Muscle of leg (tissue), 11 donors: ENCODE measurements around the gene CLIC4. TPM values are rescaled to one million over a fixed set of nuclear protein-coding genes. Genes with fewer than 3 reads are reported as not detected.

Experiments
- DNase-seq: peaks from one replicate; pipeline ENCODE4 v3.0.0; 2013
- H3K27ac ChIP-seq: one replicate; pipeline ENCODE4 v1.5.1; 2013; ENCODE audit warnings: mild to moderate bottlenecking, low read length, control low read depth
- H3K27me3 ChIP-seq: one replicate; pipeline ENCODE4 v1.6.1; 2013; ENCODE audit warnings: low read length; ENCODE audit not compliant: control insufficient read depth, insufficient read depth
- H3K36me3 ChIP-seq: one replicate; pipeline ENCODE4 v1.6.1; 2013; ENCODE audit warnings: low read length; ENCODE audit not compliant: control insufficient read depth, insufficient read depth
- H3K4me1 ChIP-seq: one replicate; pipeline ENCODE4 v1.6.1; 2013; ENCODE audit warnings: low read length; ENCODE audit not compliant: control insufficient read depth, insufficient read depth
- H3K4me3 ChIP-seq: one replicate; pipeline ENCODE4 v1.5.1; 2013; ENCODE audit warnings: low read length, control low read depth
- H3K9me3 ChIP-seq: replicated peaks from 2 replicates; pipeline ENCODE4 v1.6.1; 2013; ENCODE audit warnings: low read depth, low read length; ENCODE audit not compliant: control insufficient read depth
- WGBS: methylation state at CpG from one replicate; pipeline ENCODE4 v1.1.5; 2013; ENCODE audit warnings: missing lambda C conversion rate; ENCODE audit not compliant: insufficient coverage; 5-methylcytosine and 5-hydroxymethylcytosine counted together
- polyA plus RNA-seq, 8 donors: library from polyadenylated mRNA; unstranded; fragments of 120-200 nt; gene quantifications; one replicate each; pipeline versions ENCODE4 v1.2.1 to v1.2.3, GENCODE V29; 2013; ENCODE audit warnings: inconsistent platforms in 1 of 8, low replicate concordance in 1 of 8; ENCODE audit not compliant: insufficient read length in 8 of 8, insufficient read depth in 1 of 8
- total RNA-seq: library from RNA; stranded (reverse); fragments of 120-200 nt; gene quantifications from one replicate; pipeline ENCODE4 v1.2.4, GENCODE V29; 2013

CLIC4 gene
- total and polyA plus RNA-seq, 9 donors = 103 to 173 (median 131) TPM

GRCh38 chr1:24856787-24857506 is 111.7 kb downstream of the CLIC4 start:
- H3K4me3 ChIP-seq = no peak overlapping the region
- no peaks in the 10 kb centered on the region for H3K36me3 ChIP-seq
- no peaks in the 10 kb centered on the region for H3K9me3 ChIP-seq
- H3K4me1 ChIP-seq = no peaks in the 10 kb centered on the region
- no peak for DNase-seq
- WGBS = 90% methylated on average over 4 of the region's 16 CpGs
- H3K27ac ChIP-seq = no peak overlapping the region
- peaks cover 17% of the 10 kb centered on the region for H3K27me3 ChIP-seq

- no peak for DNase-seq
- peaks cover 17% of the 10 kb centered on the region for H3K27me3 ChIP-seq
Measured at GRCh38 chr1:24857507-24858133, 112.4 kb downstream of the CLIC4 start.

GRCh38 chr1:24858277-24858676 is 113.0 kb downstream of the CLIC4 start:
- H3K4me3 ChIP-seq = no peak overlapping the region
- H3K36me3 ChIP-seq = no peaks in the 10 kb centered on the region
- H3K27ac ChIP-seq = no peak overlapping the region
- no peak for DNase-seq
- H3K27me3 ChIP-seq = peaks cover 15% of the 10 kb centered on the region
- WGBS = no CpG with 5 or more reads among the region's 1 CpG
- no peaks in the 10 kb centered on the region for H3K9me3 ChIP-seq
- H3K4me1 ChIP-seq = no peaks in the 10 kb centered on the region

More at GRCh38 chr1:24857507-24858133, 112.4 kb downstream of the CLIC4 start:
- 91% methylated on average over 4 of the region's 6 CpGs for WGBS
- H3K27ac ChIP-seq = no peak overlapping the region
- no peaks in the 10 kb centered on the region for H3K9me3 ChIP-seq
- no peak overlapping the region for H3K4me3 ChIP-seq
- no peaks in the 10 kb centered on the region for H3K36me3 ChIP-seq
- H3K4me1 ChIP-seq = no peaks in the 10 kb centered on the region

- 93% methylated on average over 2 of the region's 10 CpGs for WGBS
- H3K4me1 ChIP-seq = no peaks in the 10 kb centered on the region
- no peaks in the 10 kb centered on the region for H3K9me3 ChIP-seq
- H3K27me3 ChIP-seq = peaks cover 14% of the 10 kb centered on the region
- no peak overlapping the region for H3K27ac ChIP-seq
- no peak overlapping the region for H3K4me3 ChIP-seq
- H3K36me3 ChIP-seq = no peaks in the 10 kb centered on the region
- DNase-seq = no peak
Measured at GRCh38 chr1:24859063-24860010, 114.1 kb downstream of the CLIC4 start.

GRCh38 chr1:24860841-24861240 is 115.6 kb downstream of the CLIC4 start:
- WGBS = 77% methylated on average over 14 of the region's 15 CpGs
- no peaks in the 10 kb centered on the region for H3K9me3 ChIP-seq
- H3K27ac ChIP-seq = no peak overlapping the region
- no peaks in the 10 kb centered on the region for H3K4me1 ChIP-seq
- DNase-seq = no peak
- H3K36me3 ChIP-seq = no peaks in the 10 kb centered on the region
- peaks cover 16% of the 10 kb centered on the region for H3K27me3 ChIP-seq
- H3K4me3 ChIP-seq = no peak overlapping the region

- Histone ChIP-seq H3K27ac (no peak overlapping the region), H3K4me1 (no peaks in the 10 kb centered on the region), H3K36me3 (no peaks in the 10 kb centered on the region), H3K4me3 (no peak overlapping the region), H3K27me3 (peaks cover 24% of the 10 kb centered on the region), H3K9me3 (no peaks in the 10 kb centered on the region)
- whole genome bisulfite sequencing = 57% methylated on average over 24 of the region's 28 CpGs
- DNase-seq = no peak
Measured at GRCh38 chr1:24861821-24862727, 116.8 kb downstream of the CLIC4 start.

- Histone ChIP-seq H3K36me3 (no peaks in the 10 kb centered on the region), H3K4me1 (no peaks in the 10 kb centered on the region), H3K27ac (no peak overlapping the region), H3K9me3 (no peaks in the 10 kb centered on the region), H3K4me3 (no peak overlapping the region), H3K27me3 (peaks cover 29% of the 10 kb centered on the region)
- no peak for DNase-seq
- WGBS = 85% methylated on average over 11 of the region's 12 CpGs
Measured at GRCh38 chr1:24862775-24863483, 117.7 kb downstream of the CLIC4 start.

- 31% methylated on average over 4 of the region's 8 CpGs for WGBS
- Histone ChIP-seq H3K4me1 (no peaks in the 10 kb centered on the region), H3K27me3 (peaks cover 31% of the 10 kb centered on the region), H3K27ac (no peak overlapping the region), H3K4me3 (no peak overlapping the region), H3K36me3 (no peaks in the 10 kb centered on the region), H3K9me3 (no peaks in the 10 kb centered on the region)
- peak; percentile 20 for DNase-seq
Measured at GRCh38 chr1:24864370-24864777, 119.1 kb downstream of the CLIC4 start.

GRCh38 chr1:24865168-24865567 is 119.9 kb downstream of the CLIC4 start:
- no peak for DNase-seq
- Histone ChIP-seq H3K9me3 (no peaks in the 10 kb centered on the region), H3K36me3 (no peaks in the 10 kb centered on the region), H3K27me3 (peaks cover 31% of the 10 kb centered on the region), H3K4me3 (no peak overlapping the region), H3K4me1 (no peaks in the 10 kb centered on the region), H3K27ac (no peak overlapping the region)
- 7% methylated on average over 2 of the region's 7 CpGs for WGBS
